Ecto neural progenitor cell (in vitro differentiated cells): ENCODE measurements around the gene SKA1.
"Not testable (repeated sequence)": the region's sequence is repeated elsewhere in the genome, so short reads cannot be mapped to it uniquely, and the experiment has no call there.

Experiments
- DNase-seq: peaks from one replicate; pipeline ENCODE4 v3.0.0-alpha.2; 2018; ENCODE audit warnings: low spot score

The SKA1 gene

GRCh38 chr18:50429207-50429948, 54.5 kb downstream of the SKA1 start:
- DNase-seq = no peak

- DNase-seq = no peak
Measured at GRCh38 chr18:50432915-50433314, 58.1 kb downstream of the SKA1 start.

GRCh38 chr18:50436742-50437141, 61.9 kb downstream of the SKA1 start:
- DNase-seq = not testable (repeated sequence)

- no peak for DNase-seq
Measured at GRCh38 chr18:50439460-50440015, 64.7 kb downstream of the SKA1 start.

GRCh38 chr18:50441016-50441415, 66.2 kb downstream of the SKA1 start:
- no peak for DNase-seq

- no peak for DNase-seq
Measured at GRCh38 chr18:50441501-50441900, 66.7 kb downstream of the SKA1 start.
